Measurements from ENCODE around the gene MRPL52. TPM values are rescaled to one million over a fixed set of nuclear protein-coding genes. Genes with fewer than 3 reads are reported as not detected.

The MRPL52 gene
- total RNA-seq, 2 experiments from 2014 or later = 100 to 181 TPM

GRCh38 chr14:22842211-22843122 lies 12.8 kb downstream of the MRPL52 start:
- no peak overlapping the region for H3K4me2 ChIP-seq (ENCODE audit: low read length)
- ChIA-PET POLR2A (no interaction called here), CTCF (ENCODE audit: unreplicated experiment) (interaction anchor here (0.7 kb wide), 1 partner anchor 19 kb away, joined by 3 read pairs; no protein-coding TSS in a partner anchor)
- intact Hi-C loops (cut with micrococcal nuclease; ENCODE audit: unreplicated experiment) = no loop called here
- no peaks in the 10 kb centered on the region for H3K36me3 ChIP-seq (ENCODE audit: insufficient read depth, low read length)
- H4K20me1 ChIP-seq (ENCODE audit: insufficient read depth, low read length) = no peaks in the 10 kb centered on the region
- no peaks in the 10 kb centered on the region for H3K9me3 ChIP-seq (ENCODE audit: low read length)
- H2AFZ ChIP-seq (ENCODE audit: low read length) = no peak overlapping the region
- H3K79me2 ChIP-seq (ENCODE audit: insufficient read depth, low read depth, low read length) = no peaks in the 10 kb centered on the region
- no peak overlapping the region for H3K4me3 ChIP-seq (ENCODE audit: low read depth, low read length, poor library complexity, severe bottlenecking)
- no TSS peak for BruUV-seq (replicated peaks)
- DNase-seq (ENCODE audit: low spot score) = no peak
- no peak overlapping the region for H3K27ac ChIP-seq (ENCODE audit: low read depth, low read length, poor library complexity, severe bottlenecking)
- H3K9me2 ChIP-seq (ENCODE audit: insufficient read depth, low read length) = no peaks in the 10 kb centered on the region
- H3K4me1 ChIP-seq (ENCODE audit: insufficient read depth, low read length, poor library complexity, severe bottlenecking) = no peaks in the 10 kb centered on the region
- TF ChIP-seq EZH2phosphoT487 (IDR thresholded peaks at IDR 0.05; ENCODE audit: borderline replicate concordance, low read depth, low read length) (no peak), CTCF (conservative IDR thresholded peaks at IDR 0.05; ENCODE audit: low read length) (no peak)

GRCh38 chr14:22843123-22843925 lies 13.6 kb downstream of the MRPL52 start:
- H4K20me1 ChIP-seq (ENCODE audit: insufficient read depth, low read length) = no peaks in the 10 kb centered on the region
- TF ChIP-seq EZH2phosphoT487 (IDR thresholded peaks at IDR 0.05; ENCODE audit: borderline replicate concordance, low read depth, low read length) (no peak), CTCF (conservative IDR thresholded peaks at IDR 0.05; ENCODE audit: low read length) (no peak)
- H3K4me3 ChIP-seq (ENCODE audit: low read depth, low read length, poor library complexity, severe bottlenecking) = no peak overlapping the region
- CTCF ChIA-PET (ENCODE audit: unreplicated experiment) = interaction anchor here (0.7 kb wide), 1 partner anchor 20 kb away, joined by 3 read pairs; no protein-coding TSS in a partner anchor
- BruUV-seq (replicated peaks) = no TSS peak
- intact Hi-C loops (cut with micrococcal nuclease; ENCODE audit: unreplicated experiment) = no loop called here
- no peaks in the 10 kb centered on the region for H3K9me3 ChIP-seq (ENCODE audit: low read length)
- H3K79me2 ChIP-seq (ENCODE audit: insufficient read depth, low read depth, low read length) = no peaks in the 10 kb centered on the region
- no peak for DNase-seq (ENCODE audit: low spot score)
- H3K4me1 ChIP-seq (ENCODE audit: insufficient read depth, low read length, poor library complexity, severe bottlenecking) = peaks cover 6% of the 10 kb centered on the region
- POLR2A ChIA-PET = no interaction called here
- H3K4me2 ChIP-seq (ENCODE audit: low read length) = no peak overlapping the region
- H3K36me3 ChIP-seq (ENCODE audit: insufficient read depth, low read length) = no peaks in the 10 kb centered on the region
- H2AFZ ChIP-seq (ENCODE audit: low read length) = no peak overlapping the region
- no peaks in the 10 kb centered on the region for H3K9me2 ChIP-seq (ENCODE audit: insufficient read depth, low read length)
- H3K27ac ChIP-seq (ENCODE audit: low read depth, low read length, poor library complexity, severe bottlenecking) = no peak overlapping the region
